Measurements from ENCODE around the gene FDXR.

Gene FDXR

GRCh38 chr17:74868908-74869255 lies 3.9 kb downstream of the FDXR start:
- DNase-seq (ENCODE audit: low read depth) = no peak
- TF ChIP-seq, protein P1, sequence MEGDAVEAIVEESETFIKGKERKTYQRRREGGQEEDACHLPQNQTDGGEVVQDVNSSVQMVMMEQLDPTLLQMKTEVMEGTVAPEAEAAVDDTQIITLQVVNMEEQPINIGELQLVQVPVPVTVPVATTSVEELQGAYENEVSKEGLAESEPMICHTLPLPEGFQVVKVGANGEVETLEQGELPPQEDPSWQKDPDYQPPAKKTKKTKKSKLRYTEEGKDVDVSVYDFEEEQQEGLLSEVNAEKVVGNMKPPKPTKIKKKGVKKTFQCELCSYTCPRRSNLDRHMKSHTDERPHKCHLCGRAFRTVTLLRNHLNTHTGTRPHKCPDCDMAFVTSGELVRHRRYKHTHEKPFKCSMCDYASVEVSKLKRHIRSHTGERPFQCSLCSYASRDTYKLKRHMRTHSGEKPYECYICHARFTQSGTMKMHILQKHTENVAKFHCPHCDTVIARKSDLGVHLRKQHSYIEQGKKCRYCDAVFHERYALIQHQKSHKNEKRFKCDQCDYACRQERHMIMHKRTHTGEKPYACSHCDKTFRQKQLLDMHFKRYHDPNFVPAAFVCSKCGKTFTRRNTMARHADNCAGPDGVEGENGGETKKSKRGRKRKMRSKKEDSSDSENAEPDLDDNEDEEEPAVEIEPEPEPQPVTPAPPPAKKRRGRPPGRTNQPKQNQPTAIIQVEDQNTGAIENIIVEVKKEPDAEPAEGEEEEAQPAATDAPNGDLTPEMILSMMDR (IDR thresholded peaks at IDR 0.05; ENCODE audit: low read depth, low read length, missing control alignments) = no peak
- H3K4me3 ChIP-seq (ENCODE audit: low read depth, low read length) = no peak overlapping the region

DNA sequence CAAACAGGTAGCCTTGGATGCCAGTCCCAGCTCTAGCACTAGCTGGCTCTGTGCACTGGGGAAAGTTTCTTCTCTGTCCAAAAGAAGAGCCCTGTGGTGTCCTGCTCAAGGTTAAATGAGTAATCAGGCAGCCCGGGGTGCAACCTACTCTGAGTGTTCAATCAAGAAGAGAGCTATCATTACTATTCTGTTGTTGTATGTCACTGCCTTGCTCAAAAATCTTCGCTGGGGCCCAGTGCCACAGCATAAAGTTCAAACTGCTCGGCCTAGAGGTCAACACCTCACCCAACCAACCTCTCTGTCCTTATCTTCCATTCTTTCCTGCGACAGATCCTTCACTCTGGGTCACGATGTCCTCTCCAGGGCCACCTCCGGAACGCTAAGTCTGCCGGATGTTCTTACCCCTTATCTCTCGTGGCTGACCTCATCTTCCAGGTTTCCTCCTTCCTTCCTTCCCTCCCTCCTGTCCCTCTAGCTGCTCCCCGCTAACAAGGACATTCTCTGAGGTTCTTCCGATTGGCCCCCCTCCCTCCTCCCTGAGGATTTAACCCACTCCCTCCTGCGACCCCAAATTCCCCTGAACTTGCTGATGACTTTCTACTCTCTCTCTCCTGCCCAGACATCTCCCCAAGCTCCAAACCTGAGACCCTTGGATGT lies 4.4 kb downstream of the FDXR start:
- TF ChIP-seq, protein P1 (IDR thresholded peaks at IDR 0.05; ENCODE audit: low read depth, low read length, missing control alignments) = no peak
- H3K4me3 ChIP-seq (ENCODE audit: low read depth, low read length) = no peak overlapping the region
- no peak for DNase-seq (ENCODE audit: low read depth)

GRCh38 chr17:74866198-74866835 lies 6.5 kb downstream of the FDXR start:
- TF ChIP-seq, protein P1 (IDR thresholded peaks at IDR 0.05; ENCODE audit: low read depth, low read length, missing control alignments) = no peak
- no peak for DNase-seq (ENCODE audit: low read depth)

GRCh38 chr17:74865504-74866197 lies 7.1 kb downstream of the FDXR start:
- TF ChIP-seq, protein P1 (IDR thresholded peaks at IDR 0.05; ENCODE audit: low read depth, low read length, missing control alignments) = no peak
- no peak overlapping the region for H3K4me3 ChIP-seq (ENCODE audit: low read depth, low read length)
- no peak for DNase-seq (ENCODE audit: low read depth)

More at GRCh38 chr17:74866198-74866835, 6.5 kb downstream of the FDXR start:
- H3K4me3 ChIP-seq (ENCODE audit: low read depth, low read length) = no peak overlapping the region

- no peak for DNase-seq (ENCODE audit: low read depth)
- TF ChIP-seq, protein P1 (IDR thresholded peaks at IDR 0.05; ENCODE audit: low read depth, low read length, missing control alignments) = peak; percentile 97
Observed at GRCh38 chr17:74864866-74865395, 7.9 kb downstream of the FDXR start.

GRCh38 chr17:74864297-74864865 lies 8.4 kb downstream of the FDXR start:
- TF ChIP-seq, protein P1 (IDR thresholded peaks at IDR 0.05; ENCODE audit: low read depth, low read length, missing control alignments) = no peak
- H3K4me3 ChIP-seq (ENCODE audit: low read depth, low read length) = no peak overlapping the region
- no peak for DNase-seq (ENCODE audit: low read depth)

More at GRCh38 chr17:74864866-74865395, 7.9 kb downstream of the FDXR start:
- H3K4me3 ChIP-seq (ENCODE audit: low read depth, low read length) = no peak overlapping the region

Data from GM12864 (cell line).